ENCODE results near the gene MYBPC1.
"Not testable (repeated sequence)": the region's sequence is repeated elsewhere in the genome, so short reads cannot be mapped to it uniquely, and the experiment has no call there.

The MYBPC1 gene

GRCh38 chr12:101660662-101661061, 65.9 kb downstream of the MYBPC1 start:
- DNase-seq: not testable (repeated sequence)

- no peak for DNase-seq
Measured at GRCh38 chr12:101663298-101663697, 68.5 kb downstream of the MYBPC1 start.

DNA sequence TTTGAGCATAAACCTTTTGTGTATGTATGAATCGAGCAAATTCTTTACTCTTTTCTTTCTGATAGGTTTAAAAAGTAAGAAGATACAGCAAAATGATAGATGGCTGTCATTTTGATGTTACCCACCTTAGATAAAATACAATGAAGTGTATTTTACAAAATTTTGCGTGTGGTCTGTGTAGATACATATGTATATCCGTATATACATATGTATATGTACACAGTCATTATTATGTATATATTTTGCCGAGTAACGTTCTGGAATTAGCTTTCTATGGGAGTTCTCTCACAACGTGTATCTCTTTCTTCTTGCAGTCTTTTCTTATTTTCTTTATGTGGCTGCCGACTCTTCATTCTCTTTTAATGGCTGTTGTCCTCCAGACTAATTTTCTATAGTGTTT, 70.2 kb downstream of the MYBPC1 start:
- DNase-seq: no peak

DNA sequence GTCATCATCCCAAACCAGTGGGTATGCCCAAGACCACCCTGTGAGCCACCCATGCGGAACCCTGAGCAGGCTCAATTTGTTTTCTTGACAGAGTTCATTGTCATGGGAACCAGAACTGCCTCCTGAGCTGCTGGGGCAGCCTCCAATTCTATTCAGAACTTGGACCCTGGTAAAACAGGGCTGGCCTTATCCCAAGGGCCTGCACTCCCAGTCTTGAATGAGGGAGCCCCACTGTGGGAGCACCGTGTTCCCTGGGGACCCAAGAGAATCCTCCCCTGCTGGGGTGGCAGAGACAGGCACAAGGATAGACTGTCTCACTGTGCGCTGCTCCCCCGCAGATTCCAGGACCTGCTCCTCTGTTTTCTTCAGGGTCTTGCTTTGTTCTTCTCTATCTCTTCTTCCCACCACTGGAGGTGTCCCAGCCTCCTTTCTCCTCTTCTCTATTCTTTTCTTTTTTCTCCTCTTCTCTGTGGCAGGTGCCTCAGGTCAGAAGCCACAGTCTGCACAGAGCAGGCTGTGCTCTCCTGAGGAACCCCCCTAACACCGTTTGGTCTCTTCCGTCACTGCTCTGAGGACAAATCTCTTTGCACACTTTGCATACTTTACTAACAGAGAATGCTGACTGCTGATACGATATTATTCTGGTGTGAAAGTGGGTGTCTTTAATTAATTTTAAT, 71.4 kb downstream of the MYBPC1 start:
- DNase-seq: no peak

- no peak for DNase-seq
Measured at GRCh38 chr12:101667591-101667990, 72.8 kb downstream of the MYBPC1 start.

GRCh38 chr12:101670007-101670671, 75.4 kb downstream of the MYBPC1 start:
- DNase-seq: peak; percentile 60 to 65

DNA sequence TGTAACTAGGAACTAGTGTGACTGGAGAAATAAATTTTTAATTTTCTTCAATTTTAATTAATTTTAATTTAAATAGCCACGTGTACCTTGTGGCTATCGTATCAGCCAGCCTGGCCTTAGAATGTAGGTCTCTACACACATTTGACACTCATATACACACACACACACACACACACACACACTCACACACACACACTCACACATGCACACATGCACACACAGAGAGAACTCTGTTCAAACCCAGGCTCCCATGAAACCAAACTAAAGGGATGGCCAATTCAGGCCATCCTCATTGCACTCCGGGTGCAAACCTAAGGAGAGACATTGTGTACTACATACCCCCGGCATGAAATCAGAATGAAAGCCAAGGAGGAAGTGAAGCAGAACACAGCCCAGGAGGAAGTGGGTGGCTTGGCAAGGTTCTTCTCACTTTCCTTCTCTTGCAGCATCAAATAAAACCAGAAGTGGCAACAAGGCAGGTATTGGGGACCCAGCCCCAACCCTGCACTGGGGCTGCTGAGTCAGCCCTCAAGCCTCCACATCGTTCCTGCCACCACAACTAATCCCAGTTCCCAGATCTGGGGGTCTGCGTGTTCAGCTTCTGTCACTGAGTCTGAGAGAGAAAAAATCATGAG, 76.5 kb downstream of the MYBPC1 start:
- peak; percentile 43 to 54 for DNase-seq

DNA sequence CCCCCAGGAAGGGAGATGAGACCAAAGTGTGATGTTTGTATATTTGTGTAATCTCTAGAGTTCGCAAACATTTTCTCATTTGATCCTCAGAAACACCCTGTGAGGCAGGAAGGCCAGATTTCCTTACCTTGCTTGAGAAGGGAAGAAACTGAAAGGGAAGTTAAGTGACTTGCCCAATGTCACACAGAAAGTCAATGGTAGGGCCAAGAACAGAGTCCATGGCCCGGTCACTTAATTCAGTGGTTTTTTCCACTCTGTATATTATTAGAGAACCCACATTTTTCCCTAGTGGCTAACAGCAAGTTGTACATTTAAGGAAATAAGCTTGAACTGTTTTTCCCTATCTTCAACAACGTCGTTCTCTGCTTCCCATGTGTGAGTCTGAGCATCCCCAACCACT, 77.1 kb downstream of the MYBPC1 start:
- no peak for DNase-seq

DNA sequence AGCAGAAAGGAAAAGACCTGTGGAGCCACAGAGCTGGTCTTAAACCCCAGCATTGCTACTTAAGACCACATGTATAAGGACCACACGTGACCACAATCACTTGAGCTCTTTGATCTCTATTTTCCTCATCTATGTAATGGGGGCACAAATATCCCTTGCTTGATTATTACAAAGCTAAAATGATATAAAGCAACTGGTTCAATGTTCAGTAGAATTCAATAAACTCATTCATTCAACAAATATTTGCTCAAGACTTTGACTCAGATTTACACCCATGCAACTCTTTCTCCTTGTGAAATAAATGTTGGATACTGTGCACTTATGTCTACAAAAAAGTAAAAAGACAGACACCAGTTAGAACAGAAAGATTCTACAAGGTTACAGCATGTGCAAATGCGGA, 80.8 kb downstream of the MYBPC1 start:
- DNase-seq: no peak

GRCh38 chr12:101676497-101676896, 81.7 kb downstream of the MYBPC1 start:
- not testable (repeated sequence) for DNase-seq

- DNase-seq: no peak
Measured at GRCh38 chr12:101678081-101678480, 83.3 kb downstream of the MYBPC1 start.

DNA sequence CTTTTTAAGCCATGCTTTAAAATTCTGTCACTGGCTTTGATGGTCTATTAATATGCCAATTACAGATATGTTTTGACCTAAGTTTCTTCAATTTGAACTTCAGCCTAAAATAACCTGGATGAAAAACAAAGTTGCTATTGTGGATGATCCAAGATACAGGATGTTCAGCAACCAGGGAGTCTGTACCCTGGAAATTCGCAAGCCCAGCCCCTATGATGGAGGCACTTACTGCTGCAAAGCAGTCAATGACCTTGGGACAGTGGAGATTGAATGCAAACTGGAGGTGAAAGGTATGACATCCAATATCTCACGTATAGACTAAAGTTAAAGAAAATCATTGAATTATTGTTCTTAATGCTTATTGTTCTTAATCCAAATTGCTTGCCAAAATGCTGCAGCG, 85.5 kb downstream of the MYBPC1 start:
- no peak for DNase-seq

GRCh38 chr12:101680647-101681046, 85.9 kb downstream of the MYBPC1 start:
- DNase-seq: no peak

DNA sequence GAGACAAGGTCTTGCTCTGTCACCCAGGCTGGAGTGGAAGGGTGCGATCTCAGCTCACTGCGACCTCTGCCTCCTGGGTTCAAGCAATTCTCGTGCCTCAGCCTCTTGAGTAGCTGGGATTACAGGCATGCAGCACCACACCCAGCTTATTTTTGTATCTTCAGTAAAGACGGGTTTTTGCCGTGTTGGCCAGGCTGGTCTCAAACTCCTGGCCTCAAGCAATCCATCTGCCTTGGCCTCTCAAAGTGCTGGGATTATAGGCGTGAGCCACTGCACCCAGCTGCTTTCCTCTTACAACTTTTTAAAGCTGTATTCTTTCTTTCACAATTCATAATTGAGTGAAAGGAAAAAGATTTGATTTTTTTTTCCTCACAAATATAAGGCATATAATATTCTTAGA, 86.9 kb downstream of the MYBPC1 start:
- not testable (repeated sequence) for DNase-seq

GRCh38 chr12:101685092-101685491, 90.3 kb downstream of the MYBPC1 start:
- DNase-seq: no peak

- no peak for DNase-seq
Measured at GRCh38 chr12:101686176-101686575, 91.4 kb downstream of the MYBPC1 start.

DNA sequence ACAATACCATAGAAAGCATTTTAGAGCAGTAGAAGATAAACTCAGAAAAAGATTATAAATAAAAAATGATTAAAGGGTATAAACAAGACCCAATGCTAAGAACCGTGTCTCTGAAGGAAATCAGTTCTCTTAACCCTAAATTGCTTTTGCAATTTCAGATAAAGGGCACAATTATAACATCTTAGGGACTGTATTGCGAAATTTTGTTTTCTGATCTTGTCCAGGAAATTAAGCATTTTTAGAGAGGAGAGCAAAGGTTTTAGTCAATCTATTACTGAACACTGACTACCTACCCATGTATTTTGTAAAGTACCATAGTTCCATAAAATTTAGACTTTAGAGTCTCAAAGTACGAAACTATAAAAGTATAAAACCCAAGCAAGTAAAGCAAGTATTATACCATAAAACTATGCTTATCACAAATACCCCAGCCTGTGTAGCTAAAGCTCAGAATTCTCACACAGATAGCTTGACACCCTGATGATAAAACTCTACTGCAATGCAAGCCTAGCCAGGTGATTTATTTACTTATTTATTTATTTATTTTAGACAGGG, 95.8 kb downstream of the MYBPC1 start:
- no peak for DNase-seq

DNA sequence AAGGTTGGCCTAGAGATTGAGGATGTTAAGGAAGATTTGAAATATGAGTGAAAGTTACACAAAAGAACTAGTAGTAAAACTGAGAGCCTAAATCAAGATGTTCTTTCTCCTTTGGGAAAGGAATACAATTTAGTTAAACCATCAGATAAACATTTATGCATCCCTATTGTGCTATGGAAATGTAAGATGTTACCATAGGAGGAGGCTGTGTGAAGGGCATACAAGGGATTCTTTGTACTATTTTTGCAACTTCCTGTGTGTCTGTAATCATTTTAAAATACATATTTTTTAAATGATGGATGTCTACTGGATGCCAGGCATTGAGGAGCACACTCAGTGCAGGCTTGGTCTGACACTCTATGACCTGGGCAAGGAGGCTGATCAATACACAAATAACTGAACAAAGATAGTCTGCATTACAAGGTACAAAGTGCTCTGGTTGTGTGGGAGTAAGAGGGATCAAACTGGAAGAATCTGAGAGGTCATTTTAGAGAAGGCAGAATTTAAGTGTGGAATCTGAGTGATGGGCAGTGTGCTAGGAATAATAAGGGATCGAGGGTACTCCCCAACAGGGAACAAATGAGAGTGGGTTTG, 96.8 kb downstream of the MYBPC1 start:
- no peak for DNase-seq

DNA sequence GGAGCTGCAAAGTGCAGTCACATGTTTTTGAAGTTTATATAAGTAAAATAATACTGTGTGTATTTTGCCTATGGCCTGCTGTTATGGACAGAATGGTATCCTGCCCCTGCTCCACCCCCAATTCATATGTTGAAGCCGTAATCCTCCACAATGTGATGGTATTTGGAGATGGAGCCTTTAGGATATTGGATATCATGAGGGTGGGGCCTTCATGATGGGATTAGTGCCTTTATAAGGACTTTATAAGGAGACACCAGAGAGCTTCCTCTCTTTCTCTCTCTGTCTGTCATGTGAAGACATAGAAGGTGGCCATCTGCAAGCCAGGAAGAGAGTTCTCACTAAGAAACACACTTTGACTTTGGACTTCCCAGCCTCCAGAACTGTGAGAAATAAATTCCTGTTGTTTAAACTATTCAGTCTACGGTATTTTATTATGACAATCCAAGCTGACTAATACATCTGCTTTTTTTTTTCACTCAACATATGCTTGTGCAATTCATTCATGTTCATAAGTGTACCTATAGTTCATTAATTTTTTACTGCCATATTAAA, 99.6 kb downstream of the MYBPC1 start:
- no peak for DNase-seq

DNA sequence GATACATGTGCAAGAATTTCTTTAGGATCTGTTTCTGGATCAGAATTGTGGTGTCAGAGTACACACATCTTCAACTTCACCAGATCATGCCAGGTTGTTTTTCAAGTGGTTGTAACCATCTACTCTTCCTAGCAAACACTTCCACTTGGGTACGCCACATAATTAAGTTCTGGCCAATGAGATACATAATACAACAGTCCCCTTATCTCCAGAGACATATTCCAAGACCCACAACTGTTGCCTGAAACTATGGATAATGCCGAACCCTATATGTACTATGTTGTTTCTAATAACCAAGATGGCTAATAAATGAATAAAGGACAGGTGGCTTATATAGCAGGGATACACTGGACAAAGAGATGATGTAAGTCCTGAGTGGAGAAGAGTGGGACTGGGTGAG, 100.2 kb downstream of the MYBPC1 start:
- no peak for DNase-seq

GRCh38 chr12:101695706-101696105, 100.9 kb downstream of the MYBPC1 start:
- no peak for DNase-seq

GRCh38 chr12:101696251-101697196, 101.8 kb downstream of the MYBPC1 start:
- DNase-seq: no peak

All from CD4-positive, alpha-beta T cell treated with Interleukin-4 for 1 hour (primary cell).